ENCODE measurements around the gene PRPH.

DNA sequence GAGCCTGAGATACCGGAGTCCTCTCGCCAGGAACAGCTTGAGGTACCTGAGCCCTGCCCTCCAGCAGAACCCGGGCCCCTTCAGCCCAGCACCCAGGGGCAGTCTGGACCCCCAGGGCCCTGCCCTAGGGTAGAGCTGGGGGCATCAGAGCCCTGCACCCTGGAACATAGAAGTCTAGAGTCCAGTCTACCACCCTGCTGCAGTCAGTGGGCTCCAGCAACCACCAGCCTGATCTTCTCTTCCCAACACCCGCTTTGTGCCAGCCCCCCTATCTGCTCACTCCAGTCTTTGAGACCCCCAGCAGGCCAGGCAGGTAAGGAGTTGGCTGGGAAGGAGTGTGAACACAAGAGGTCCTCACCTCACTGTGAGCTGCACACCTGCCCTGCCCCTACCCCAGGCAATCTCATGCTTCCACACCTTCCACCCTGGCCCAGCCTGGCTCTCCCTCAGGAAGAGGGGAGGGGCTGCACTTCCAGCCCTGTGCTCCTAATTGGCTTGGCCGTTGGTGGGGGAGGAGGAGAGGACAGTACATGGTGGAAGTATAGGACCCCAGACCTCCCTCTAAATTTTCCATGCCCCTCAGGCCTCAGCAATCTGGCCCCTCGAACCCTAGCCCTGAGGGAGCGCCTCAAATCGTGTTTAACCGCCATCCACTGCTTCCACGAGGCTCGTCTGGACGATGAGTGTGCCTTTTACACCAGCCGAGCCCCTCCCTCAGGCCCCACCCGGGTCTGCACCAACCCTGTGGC is 35.9 kb downstream of the PRPH start:
- TF ChIP-seq ZNF274 (IDR thresholded peaks at IDR 0.05; ENCODE audit: low read depth, low read length) (no peak), SUZ12 (IDR thresholded peaks at IDR 0.05; ENCODE audit: extremely low read depth, insufficient read depth, insufficient read length) (no peak)

Measured in NT2/D1 (cell line).